Type B pancreatic cell (in vitro differentiated cells): ENCODE measurements around the gene GPR137. TPM values are rescaled to one million over a fixed set of nuclear protein-coding genes. Genes with fewer than 3 reads are reported as not detected.
A peak's percentile ranks its signal among the peaks of the same experiment; 100 is the strongest.
"Not testable (repeated sequence)": the region's sequence is repeated elsewhere in the genome, so short reads cannot be mapped to it uniquely, and the experiment has no call there.

ENCODE experiments used
- DNase-seq: peaks from one replicate; pipeline ENCODE4 v3.0.0; 2021; ENCODE audit warnings: mixed read lengths; ENCODE audit not compliant: unreplicated experiment; ENCODE audit errors: extremely low spot score
- H3K27ac Mint-ChIP-seq: 2 replicates; pipeline ENCODE4 v1.8.0; 2021; ENCODE audit warnings: mild to moderate bottlenecking, mixed read lengths
- H3K27me3 Mint-ChIP-seq: 2 replicates; pipeline ENCODE4 v1.8.0; 2021; ENCODE audit warnings: mixed read lengths
- H3K36me3 Mint-ChIP-seq: 2 replicates; pipeline ENCODE4 v1.8.0; 2021; ENCODE audit warnings: mixed read lengths
- H3K4me1 Mint-ChIP-seq: one replicate; pipeline ENCODE4 v1.8.0; 2021; ENCODE audit warnings: mixed read lengths; ENCODE audit not compliant: unreplicated experiment
- H3K4me3 Mint-ChIP-seq: 2 replicates; pipeline ENCODE4 v1.8.0; 2021; ENCODE audit warnings: mild to moderate bottlenecking, mixed read lengths
- H3K9me3 Mint-ChIP-seq: 2 replicates; pipeline ENCODE4 v1.8.0; 2021; ENCODE audit warnings: mixed read lengths
- total RNA-seq: library from RNA; stranded (reverse); gene quantifications from 2 replicates; pipeline ENCODE4 v1.2.1, GENCODE V29; 2021; ENCODE audit warnings: low replicate concordance
- TF ChIP-seq, protein P1 (sequence below): fragments of 200-600 bp; sonication (generic); conservative IDR thresholded peaks from 2 replicates; pipeline ENCODE4 v1.5.0; 2021; ENCODE audit warnings: antibody characterized with exemption, mild to moderate bottlenecking

The GPR137 gene
- total RNA-seq, 1 donor from 2014 or later = 47.9 TPM

DNA sequence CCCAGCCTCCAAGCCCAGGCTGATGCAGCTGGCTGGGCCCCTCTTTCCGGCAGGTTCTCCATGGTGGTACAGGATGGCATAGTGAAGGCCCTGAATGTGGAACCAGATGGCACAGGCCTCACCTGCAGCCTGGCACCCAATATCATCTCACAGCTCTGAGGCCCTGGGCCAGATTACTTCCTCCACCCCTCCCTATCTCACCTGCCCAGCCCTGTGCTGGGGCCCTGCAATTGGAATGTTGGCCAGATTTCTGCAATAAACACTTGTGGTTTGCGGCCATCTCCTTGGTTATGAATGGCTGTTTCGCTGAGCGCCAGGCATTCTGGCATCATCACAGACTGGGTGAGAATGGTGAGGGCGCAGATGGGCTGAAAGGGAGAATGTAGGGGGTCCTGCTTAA, 35.9 kb downstream of the GPR137 start:
- TF ChIP-seq, protein P1, sequence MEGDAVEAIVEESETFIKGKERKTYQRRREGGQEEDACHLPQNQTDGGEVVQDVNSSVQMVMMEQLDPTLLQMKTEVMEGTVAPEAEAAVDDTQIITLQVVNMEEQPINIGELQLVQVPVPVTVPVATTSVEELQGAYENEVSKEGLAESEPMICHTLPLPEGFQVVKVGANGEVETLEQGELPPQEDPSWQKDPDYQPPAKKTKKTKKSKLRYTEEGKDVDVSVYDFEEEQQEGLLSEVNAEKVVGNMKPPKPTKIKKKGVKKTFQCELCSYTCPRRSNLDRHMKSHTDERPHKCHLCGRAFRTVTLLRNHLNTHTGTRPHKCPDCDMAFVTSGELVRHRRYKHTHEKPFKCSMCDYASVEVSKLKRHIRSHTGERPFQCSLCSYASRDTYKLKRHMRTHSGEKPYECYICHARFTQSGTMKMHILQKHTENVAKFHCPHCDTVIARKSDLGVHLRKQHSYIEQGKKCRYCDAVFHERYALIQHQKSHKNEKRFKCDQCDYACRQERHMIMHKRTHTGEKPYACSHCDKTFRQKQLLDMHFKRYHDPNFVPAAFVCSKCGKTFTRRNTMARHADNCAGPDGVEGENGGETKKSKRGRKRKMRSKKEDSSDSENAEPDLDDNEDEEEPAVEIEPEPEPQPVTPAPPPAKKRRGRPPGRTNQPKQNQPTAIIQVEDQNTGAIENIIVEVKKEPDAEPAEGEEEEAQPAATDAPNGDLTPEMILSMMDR = no peak
- H3K4me3 Mint-ChIP-seq = peak overlapping the region; percentile 75
- H3K27ac Mint-ChIP-seq = peak overlapping the region; percentile 100
- H3K36me3 Mint-ChIP-seq = peaks cover 8% of the 10 kb centered on the region
- H3K27me3 Mint-ChIP-seq = no peaks in the 10 kb centered on the region
- no peak for DNase-seq
- peaks cover 19% of the 10 kb centered on the region for H3K4me1 Mint-ChIP-seq
- no peaks in the 10 kb centered on the region for H3K9me3 Mint-ChIP-seq

DNA sequence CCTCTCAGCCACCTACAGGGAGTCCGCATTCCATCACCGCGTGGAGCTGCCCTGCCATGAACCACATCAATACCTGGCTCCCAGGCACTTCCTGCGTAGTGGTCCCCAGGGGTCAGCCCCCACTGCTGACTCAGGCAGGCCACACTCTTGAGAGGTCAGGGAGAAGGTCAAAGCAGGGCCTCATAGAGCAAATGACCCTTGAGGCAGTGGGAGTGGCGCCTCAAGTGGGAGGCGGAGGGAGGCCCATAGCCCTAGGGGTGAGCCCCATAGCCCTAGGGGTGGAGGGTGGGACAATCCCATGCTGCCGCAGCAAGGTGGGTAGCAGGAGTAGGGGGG, 37.2 kb downstream of the GPR137 start:
- Mint-ChIP-seq H3K27me3 (no peaks in the 10 kb centered on the region), H3K36me3 (peaks cover 8% of the 10 kb centered on the region), H3K4me1 (peaks cover 15% of the 10 kb centered on the region), H3K27ac (no peak overlapping the region), H3K4me3 (no peak overlapping the region), H3K9me3 (no peaks in the 10 kb centered on the region)
- TF ChIP-seq, protein P1 = no peak
- DNase-seq = no peak

DNA sequence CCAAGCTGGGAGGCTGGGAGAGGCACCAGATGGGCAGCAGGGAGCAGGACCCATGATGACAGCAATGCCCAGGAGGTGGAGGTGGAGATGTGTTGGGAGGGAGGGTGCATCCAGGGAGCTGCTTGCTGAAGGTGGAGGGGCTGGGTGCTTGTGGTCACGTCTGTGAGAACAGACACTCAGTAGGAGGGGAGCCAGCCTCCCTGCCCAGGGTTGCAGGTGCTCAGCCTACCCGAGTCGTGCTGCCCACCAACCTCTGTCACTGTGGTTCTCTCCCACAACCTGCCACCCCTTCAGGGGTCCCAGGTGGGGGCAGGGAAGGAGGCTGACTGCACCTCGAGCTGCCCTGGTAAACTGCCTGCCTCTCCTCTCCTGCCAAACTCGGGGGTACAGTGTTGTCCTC, 37.7 kb downstream of the GPR137 start:
- Mint-ChIP-seq H3K9me3 (no peaks in the 10 kb centered on the region), H3K27ac (peak overlapping the region; percentile 41), H3K4me1 (peaks cover 15% of the 10 kb centered on the region), H3K36me3 (peaks cover 8% of the 10 kb centered on the region), H3K4me3 (no peak overlapping the region), H3K27me3 (no peaks in the 10 kb centered on the region)
- no peak for DNase-seq
- TF ChIP-seq, protein P1 = no peak

DNA sequence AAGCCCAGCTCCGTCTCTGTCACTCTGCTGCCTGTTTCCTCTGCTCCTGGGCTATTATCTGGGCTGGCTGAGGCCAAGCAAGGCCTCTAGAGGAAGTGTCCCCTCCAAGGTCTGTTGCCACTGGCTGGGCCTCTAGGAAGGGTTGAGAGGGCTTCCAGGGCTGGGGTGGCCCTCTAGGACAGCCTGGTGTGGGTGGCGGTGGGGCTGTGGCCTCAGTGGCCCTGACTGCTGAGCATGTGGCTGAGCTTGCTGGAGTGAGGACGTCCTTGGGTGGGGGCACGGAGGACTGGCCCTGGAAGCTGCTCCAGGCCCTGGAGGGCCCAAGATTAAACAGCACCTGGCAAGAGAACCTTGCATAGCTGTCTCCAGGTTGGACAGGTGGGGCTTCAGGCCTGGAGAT, 38.3 kb downstream of the GPR137 start:
- H3K36me3 Mint-ChIP-seq, DNase-seq, H3K4me3 Mint-ChIP-seq, H3K27me3 Mint-ChIP-seq, H3K9me3 Mint-ChIP-seq: not testable (repeated sequence)
- Mint-ChIP-seq H3K4me1 (peaks cover 13% of the 10 kb centered on the region), H3K27ac (peak overlapping the region; percentile 41)

DNA sequence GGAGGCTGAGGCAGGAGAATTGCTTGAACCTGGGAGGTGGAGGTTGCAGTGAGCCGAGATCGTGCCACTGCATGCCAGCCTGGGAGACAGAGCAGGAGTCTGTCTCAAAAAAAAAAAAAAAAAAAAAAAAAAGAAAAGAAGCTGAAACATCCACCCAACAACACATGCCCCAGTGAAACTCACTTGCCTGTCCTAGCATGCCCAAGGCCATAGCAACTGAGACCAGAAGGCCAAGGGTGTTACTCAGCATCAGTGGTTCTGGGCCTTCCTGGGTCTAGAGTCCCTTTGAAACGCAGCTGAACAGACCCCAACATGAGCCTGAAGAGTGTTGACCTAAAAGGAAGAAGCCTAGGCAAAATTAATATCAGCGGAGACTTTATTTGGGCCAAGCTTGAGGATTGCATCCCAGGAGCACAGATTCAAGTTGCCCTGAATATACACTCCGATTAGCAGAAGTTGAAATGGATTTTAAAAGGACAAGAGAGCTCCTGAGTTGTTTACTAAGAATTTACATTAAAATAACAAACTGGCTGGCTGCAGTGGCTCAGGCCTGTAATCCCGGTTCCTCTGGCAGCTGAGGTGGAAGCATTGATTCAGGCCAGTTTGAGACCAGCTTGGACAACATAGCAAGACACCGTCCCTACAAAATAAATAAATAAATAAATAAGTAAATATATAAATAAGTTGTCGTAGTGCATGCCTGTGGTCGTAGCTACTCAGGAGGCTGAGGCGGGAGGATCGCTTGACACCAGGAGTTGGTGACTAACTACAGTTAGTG, 39.2 kb downstream of the GPR137 start:
- peaks cover 8% of the 10 kb centered on the region for H3K36me3 Mint-ChIP-seq
- peak overlapping the region; percentile 46 for H3K27ac Mint-ChIP-seq
- DNase-seq = no peak
- TF ChIP-seq, protein P1 = no peak
- no peak overlapping the region for H3K4me3 Mint-ChIP-seq
- no peaks in the 10 kb centered on the region for H3K27me3 Mint-ChIP-seq
- H3K9me3 Mint-ChIP-seq = no peaks in the 10 kb centered on the region
- H3K4me1 Mint-ChIP-seq = peaks cover 9% of the 10 kb centered on the region

DNA sequence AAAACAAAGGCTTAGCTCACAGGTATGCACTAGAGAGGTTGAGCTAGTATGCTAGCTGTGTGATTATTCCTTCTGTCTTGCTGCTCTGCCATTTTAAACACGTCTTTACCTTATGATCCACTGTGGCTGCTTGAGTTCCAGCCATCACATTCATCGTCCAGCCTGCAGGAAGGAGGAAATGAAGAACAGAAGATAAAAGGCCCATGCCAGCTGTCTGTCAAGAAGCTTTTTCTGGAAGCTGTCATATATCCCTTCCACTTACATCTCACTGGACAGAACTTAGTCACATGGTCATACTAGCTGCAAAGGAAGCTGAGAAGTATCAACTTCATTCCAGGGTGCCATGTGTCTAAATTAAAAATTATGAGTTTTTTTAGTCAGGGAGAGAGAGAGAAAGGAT, 41.7 kb downstream of the GPR137 start:
- H3K27me3 Mint-ChIP-seq = no peaks in the 10 kb centered on the region
- no peak overlapping the region for H3K27ac Mint-ChIP-seq
- no peaks in the 10 kb centered on the region for H3K36me3 Mint-ChIP-seq
- DNase-seq = no peak
- H3K4me3 Mint-ChIP-seq = no peak overlapping the region
- TF ChIP-seq, protein P1 = no peak
- peaks cover 6% of the 10 kb centered on the region for H3K4me1 Mint-ChIP-seq
- no peaks in the 10 kb centered on the region for H3K9me3 Mint-ChIP-seq
